ENCODE results near the gene APOL4.
"Not testable (repeated sequence)": the region's sequence is repeated elsewhere in the genome, so short reads cannot be mapped to it uniquely, and the experiment has no call there.

APOL4 gene

GRCh38 chr22:36165141-36165540, 36.5 kb downstream of the APOL4 start:
- no peaks in the 10 kb centered on the region for H3K27me3 ChIP-seq

GRCh38 chr22:36164621-36165020, 37.0 kb downstream of the APOL4 start:
- Histone ChIP-seq H3K9me3 (no peaks in the 10 kb centered on the region), H3K4me1 (no peaks in the 10 kb centered on the region), H3K36me3 (no peaks in the 10 kb centered on the region), H3K4me3 (ENCODE audit: low read depth, low read length) (no peak overlapping the region), H3K27me3 (no peaks in the 10 kb centered on the region)
- TF ChIP-seq CTCF (IDR thresholded peaks at IDR 0.05; ENCODE audit: low read depth, low read length) = no peak
- no peak for DNase-seq

More at GRCh38 chr22:36165141-36165540, 36.5 kb downstream of the APOL4 start:
- H3K9me3 ChIP-seq = no peaks in the 10 kb centered on the region
- no peak overlapping the region for H3K4me3 ChIP-seq (ENCODE audit: low read depth, low read length)
- H3K4me1 ChIP-seq = no peaks in the 10 kb centered on the region
- no peak for TF ChIP-seq CTCF (IDR thresholded peaks at IDR 0.05; ENCODE audit: low read depth, low read length)
- H3K36me3 ChIP-seq = no peaks in the 10 kb centered on the region
- no peak for DNase-seq

GRCh38 chr22:36163497-36163896, 38.1 kb downstream of the APOL4 start:
- Histone ChIP-seq H3K4me3 (ENCODE audit: low read depth, low read length) (no peak overlapping the region), H3K9me3 (no peaks in the 10 kb centered on the region), H3K27me3 (no peaks in the 10 kb centered on the region), H3K4me1 (no peaks in the 10 kb centered on the region), H3K36me3 (no peaks in the 10 kb centered on the region)
- TF ChIP-seq CTCF (IDR thresholded peaks at IDR 0.05; ENCODE audit: low read depth, low read length) = no peak
- DNase-seq = no peak

- no peak overlapping the region for H3K4me3 ChIP-seq (ENCODE audit: low read depth, low read length)
- no peaks in the 10 kb centered on the region for H3K27me3 ChIP-seq
- no peak for TF ChIP-seq CTCF (IDR thresholded peaks at IDR 0.05; ENCODE audit: low read depth, low read length)
- no peaks in the 10 kb centered on the region for H3K4me1 ChIP-seq
- no peaks in the 10 kb centered on the region for H3K9me3 ChIP-seq
- H3K36me3 ChIP-seq = no peaks in the 10 kb centered on the region
- no peak for DNase-seq
Measured at GRCh38 chr22:36162127-36163034, 39.2 kb downstream of the APOL4 start.

- H3K36me3 ChIP-seq; H3K27me3 ChIP-seq; H3K9me3 ChIP-seq; H3K4me1 ChIP-seq; H3K4me3 ChIP-seq (ENCODE audit: low read depth, low read length); DNase-seq: not testable (repeated sequence)
Measured at GRCh38 chr22:36161793-36162126, 39.8 kb downstream of the APOL4 start.

GRCh38 chr22:36160499-36160942, 41.1 kb downstream of the APOL4 start, which contains the start of gene APOL3:
APOL3 (minus strand) TSS chr22:36160755; CDS start chr22:36149055, 11,700 bp downstream.
- H3K4me3 ChIP-seq (ENCODE audit: low read depth, low read length) = no peak within 1 kb of the TSS
- H3K4me1 ChIP-seq = no peaks in the 10 kb centered on the region

More at GRCh38 chr22:36160499-36160942, 41.1 kb downstream of the APOL4 start, which contains the start of gene APOL3:
- TF ChIP-seq CTCF (IDR thresholded peaks at IDR 0.05; ENCODE audit: low read depth, low read length) = no peak
- DNase-seq = no peak
- no peaks in the 10 kb centered on the region for H3K9me3 ChIP-seq
- H3K27me3 ChIP-seq = no peaks in the 10 kb centered on the region
- no peaks in the 10 kb centered on the region for H3K36me3 ChIP-seq

All from BE2C (cell line).